B cell (primary cell): Measurements from ENCODE around the gene ITPR2. TPM values are rescaled to one million over a fixed set of nuclear protein-coding genes. Genes with fewer than 3 reads are reported as not detected.

ENCODE experiments used
- ATAC-seq: fragments of 200-7000 bp; cut with Tn5 transposase; one replicate; pipeline ENCODE4 v1.10.0; 2021; ENCODE audit warnings: low read depth, mild to moderate bottlenecking, moderate number of reproducible peaks, moderate library complexity
- CTCF ChIA-PET: fragments of 350-600 bp; sonication (Branson Sonifier 250); formaldehyde crosslinking; loops from one replicate; lab custom pipeline; 2021; ENCODE audit warnings: antibody characterized with exemption, inconsistent platforms; lab: Charles Lee
- POLR2A ChIA-PET: fragments of 350-600 bp; sonication (Branson Sonifier 250); formaldehyde crosslinking; loops from one replicate; lab custom pipeline; 2021; ENCODE audit warnings: antibody characterized with exemption; lab: Charles Lee
- DNase-seq: peaks from one replicate; pipeline ENCODE4 v3.0.0; 2013
- H2AFZ ChIP-seq: 2 replicates; pipeline ENCODE4 v1.6.1; 2012; ENCODE audit warnings: mild to moderate bottlenecking, low read depth, low read length; ENCODE audit not compliant: insufficient read depth, poor library complexity, severe bottlenecking
- H3K27ac ChIP-seq, 2 donors: 1 replicate in 1 of 2; 2 replicates in 1 of 2; pipeline ENCODE4 v1.5.1; 2012 to 2013; ENCODE audit warnings: low read length in 2 of 2, mild to moderate bottlenecking in 2 of 2, moderate library complexity in 1 of 2
- H3K27me3 ChIP-seq, 4 experiments: fragments of 200-600 bp in 1 of 4; sonication (generic) in 1 of 4; replicated peaks in 1 of 4; 1 replicate in 2 of 4; 2 replicates in 2 of 4; pipeline versions ENCODE4 v1.6.1 to v1.7.0; 2013 to 2016; ENCODE audit warnings: low read length in 3 of 4, mild to moderate bottlenecking in 2 of 4, mixed read lengths in 1 of 4, moderate library complexity in 1 of 4; ENCODE audit not compliant: insufficient read depth in 4 of 4, control insufficient read depth in 3 of 4; ENCODE audit errors: control extremely low read depth in 1 of 4
- H3K36me3 ChIP-seq, 2 experiments: replicated peaks in 1 of 2; 1 replicate in 1 of 2; 2 replicates in 1 of 2; pipeline versions ENCODE4 v1.6.1 to v1.7.1; 2013; ENCODE audit warnings: low read length in 1 of 2; ENCODE audit not compliant: insufficient read depth in 2 of 2, control insufficient read depth in 1 of 2; ENCODE audit errors: control extremely low read depth in 1 of 2, extremely low read depth in 1 of 2
- H3K4me1 ChIP-seq, 2 donors: fragments of 200-600 bp in 1 of 2; sonication (generic) in 1 of 2; 1 replicate in 1 of 2; 2 replicates in 1 of 2; pipeline versions ENCODE4 v1.5.1 to v1.6.1; 2013 to 2017; ENCODE audit warnings: low read length in 2 of 2; ENCODE audit not compliant: control insufficient read depth in 2 of 2, insufficient read depth in 2 of 2
- H3K4me2 ChIP-seq: replicated peaks from 2 replicates; pipeline ENCODE3; 2012; ENCODE audit warnings: mild to moderate bottlenecking, low read depth, low read length; ENCODE audit not compliant: poor library complexity, severe bottlenecking
- H3K4me3 ChIP-seq, 5 experiments: fragments of 200-600 bp in 1 of 5; sonication (generic) in 1 of 5; 1 replicate in 3 of 5; 2 replicates in 2 of 5; pipeline versions ENCODE4 v1.5.1 to v1.7.0; 2011 to 2016; ENCODE audit warnings: low read length in 4 of 5, mild to moderate bottlenecking in 4 of 5, low read depth in 2 of 5, control low read depth in 1 of 5, moderate library complexity in 1 of 5; ENCODE audit not compliant: insufficient read depth in 1 of 5; ENCODE audit errors: control extremely low read depth in 1 of 5, extremely low read depth in 1 of 5
- H3K79me2 ChIP-seq: fragments of 200-600 bp; sonication (generic); one replicate; pipeline ENCODE4 v1.6.0; 2016; ENCODE audit warnings: low read length; ENCODE audit not compliant: control insufficient read depth, insufficient read depth
- H3K9ac ChIP-seq: fragments of 200-600 bp; sonication (generic); 2 replicates; pipeline ENCODE4 v1.6.1; 2017; ENCODE audit warnings: mild to moderate bottlenecking, low read length, moderate library complexity
- H3K9me3 ChIP-seq, 3 donors: one replicate each; pipeline versions ENCODE4 v1.6.1 to v1.7.1; 2013; ENCODE audit warnings: low read length in 2 of 3; ENCODE audit not compliant: control insufficient read depth in 2 of 3, insufficient read depth in 1 of 3; ENCODE audit errors: control extremely low read depth in 1 of 3
- H4K20me1 ChIP-seq: 2 replicates; pipeline ENCODE4 v1.6.0; 2012; ENCODE audit warnings: mild to moderate bottlenecking, low read length; ENCODE audit not compliant: insufficient read depth, control insufficient read depth, poor library complexity, severe bottlenecking
- H3K27ac Mint-ChIP-seq: one replicate; pipeline ENCODE4 v1.8.0; 2021; ENCODE audit warnings: mixed read lengths
- H3K27me3 Mint-ChIP-seq: one replicate; pipeline ENCODE4 v1.8.0; 2021; ENCODE audit warnings: mixed read lengths
- H3K4me1 Mint-ChIP-seq: one replicate; pipeline ENCODE4 v1.8.0; 2021; ENCODE audit warnings: mixed read lengths
- H3K4me3 Mint-ChIP-seq: one replicate; pipeline ENCODE4 v1.8.0; 2021; ENCODE audit warnings: mixed read lengths
- H3K9me3 Mint-ChIP-seq: one replicate; pipeline ENCODE4 v1.8.0; 2022; ENCODE audit warnings: mixed read lengths; ENCODE audit not compliant: insufficient read depth
- CTCF ChIP-seq: fragments of 200-600 bp; IDR thresholded peaks from one replicate; pipeline ENCODE4 v1.8.0; 2022; ENCODE audit warnings: antibody characterized with exemption, mild to moderate bottlenecking
- EZH2 ChIP-seq: IDR thresholded peaks from 2 replicates; pipeline ENCODE4 v1.6.1; 2012; ENCODE audit warnings: borderline replicate concordance, low read depth, mild to moderate bottlenecking, moderate library complexity, low read length; ENCODE audit not compliant: insufficient read depth, poor library complexity, severe bottlenecking
- WGBS: methylation state at CpG from one replicate; pipeline ENCODE4 v1.1.5; 2013; ENCODE audit warnings: missing lambda C conversion rate; ENCODE audit not compliant: insufficient coverage; 5-methylcytosine and 5-hydroxymethylcytosine counted together
- intact Hi-C: fragments of 100-400 bp; cut with micrococcal nuclease; formaldehyde crosslinking; loops from one replicate; pipeline ENCODE4 v1.10.0; 2022
- polyA plus RNA-seq: library from polyadenylated mRNA; depleted of rRNA; stranded (reverse); fragments of >200 nt; gene quantifications from 2 replicates; pipeline ENCODE4 v1.2.3, GENCODE V29; 2012
- total RNA-seq, 2 donors: library from RNA; stranded (reverse); fragments of 120-200 nt in 1 of 2; gene quantifications; 1 replicate in 1 of 2; 2 replicates in 1 of 2; pipeline versions ENCODE4 v1.2.3 to v1.2.4, GENCODE V29; 2013 to 2022

The ITPR2 gene
- total and polyA plus RNA-seq, 2 donors (not counting 1 experiment from before 2014, with no cell fraction given) = 4.3 to 113 TPM

GRCh38 chr12:26744697-26745440 lies 88.1 kb downstream of the ITPR2 start:
- ATAC-seq (no peak), DNase-seq (no peak)
- H3K36me3 ChIP-seq = no peaks in the 10 kb centered on the region
- TF ChIP-seq EZH2 (no peak), CTCF (no peak)
- H3K79me2 ChIP-seq = peaks cover 55% of the 10 kb centered on the region
- Mint-ChIP-seq H3K27ac (no peak overlapping the region), H3K27me3 (no peaks in the 10 kb centered on the region), H3K9me3 (peaks cover 2% of the 10 kb centered on the region), H3K4me1 (peaks cover 43% of the 10 kb centered on the region), H3K4me3 (no peak overlapping the region)
- 100% methylated on average over 7 of the region's 8 CpGs for WGBS
- H3K9me3 ChIP-seq = peaks cover 0 to 3% (median 0%) of the 10 kb centered on the region in 3 donors
- H2AFZ ChIP-seq = no peak overlapping the region
- H3K4me3 ChIP-seq = no peak overlapping the region
- intact Hi-C loops = no loop called here
- H3K4me1 ChIP-seq = peaks cover 2 to 3% of the 10 kb centered on the region in 2 donors
- no peak overlapping the region for H3K9ac ChIP-seq
- H4K20me1 ChIP-seq = peaks cover 7% of the 10 kb centered on the region
- H3K4me2 ChIP-seq = no peak overlapping the region
- no peaks in the 10 kb centered on the region for H3K27me3 ChIP-seq
- no peak overlapping the region for H3K27ac ChIP-seq
- CTCF ChIA-PET = no interaction called here
- POLR2A ChIA-PET = no interaction called here

GRCh38 chr12:26744042-26744626 lies 88.9 kb downstream of the ITPR2 start:
- no peak for DNase-seq
- H3K4me2 ChIP-seq = no peak overlapping the region
- no peaks in the 10 kb centered on the region for H3K27me3 Mint-ChIP-seq
- no peak for TF ChIP-seq EZH2
- TF ChIP-seq CTCF = no peak
- H3K4me3 ChIP-seq = no peak overlapping the region
- H2AFZ ChIP-seq = no peak overlapping the region
- H3K9ac ChIP-seq = no peak overlapping the region
- H3K4me1 ChIP-seq = no peaks in the 10 kb centered on the region
- H3K27ac ChIP-seq = no peak overlapping the region
- H4K20me1 ChIP-seq = peaks cover 6% of the 10 kb centered on the region
- H3K27ac Mint-ChIP-seq = no peak overlapping the region
- H3K79me2 ChIP-seq = peaks cover 56% of the 10 kb centered on the region
- no peaks in the 10 kb centered on the region for H3K36me3 ChIP-seq
- intact Hi-C loops = no loop called here
- H3K4me1 Mint-ChIP-seq = peaks cover 36% of the 10 kb centered on the region
- H3K9me3 ChIP-seq = peaks cover 2 to 4% (median 3%) of the 10 kb centered on the region in 3 donors
- H3K27me3 ChIP-seq = no peaks in the 10 kb centered on the region
- ChIA-PET POLR2A (no interaction called here), CTCF (no interaction called here)
- 98% methylated on average over 3 of the region's 5 CpGs for WGBS
- peaks cover 2% of the 10 kb centered on the region for H3K9me3 Mint-ChIP-seq
- no peak for ATAC-seq
- H3K4me3 Mint-ChIP-seq = no peak overlapping the region
